Heart left ventricle (tissue), 16 donors: ENCODE data around the gene AGR2. TPM values are rescaled to one million over a fixed set of nuclear protein-coding genes. Genes with fewer than 3 reads are reported as not detected.

ENCODE experiments used
- ATAC-seq, 4 donors: fragments of 200-7000 bp; cut with Tn5 transposase; one replicate each; pipeline ENCODE4 v1.9.1; 2020 to 2022; ENCODE audit warnings: moderate library complexity in 4 of 4, mild to moderate bottlenecking in 3 of 4, moderate number of reproducible peaks in 1 of 4
- DNase-seq, 5 donors: peaks; one replicate each; pipeline ENCODE4 v3.0.0-alpha.2; 2020
- H3K27ac ChIP-seq, 12 donors: fragments of 200-600 bp; sonication (generic) in 4 of 12; one replicate each; pipeline versions ENCODE4 v1.5.0 to v1.8.0; 2016 to 2022; ENCODE audit warnings: mild to moderate bottlenecking in 2 of 12
- H3K27me3 ChIP-seq, 9 donors: fragments of 200-600 bp; sonication (generic) in 2 of 9; one replicate each; pipeline versions ENCODE4 v1.5.1 to v1.8.0; 2016 to 2022; ENCODE audit warnings: mild to moderate bottlenecking in 3 of 9
- H3K36me3 ChIP-seq, 9 donors: fragments of 200-600 bp; sonication (generic) in 2 of 9; one replicate each; pipeline versions ENCODE4 v1.5.0 to v1.8.0; 2018 to 2022; ENCODE audit warnings: mild to moderate bottlenecking in 2 of 9
- H3K4me1 ChIP-seq, 12 donors: fragments of 200-600 bp; sonication (generic) in 4 of 12; one replicate each; pipeline versions ENCODE4 v1.5.0 to v1.8.0; 2016 to 2022; ENCODE audit warnings: mild to moderate bottlenecking in 3 of 12
- H3K4me3 ChIP-seq, 12 donors: fragments of 200-600 bp; sonication (generic) in 4 of 12; one replicate each; pipeline versions ENCODE4 v1.5.0 to v1.8.0; 2017 to 2022; ENCODE audit warnings: mild to moderate bottlenecking in 9 of 12, moderate library complexity in 4 of 12
- H3K9me3 ChIP-seq, 12 donors: fragments of 200-600 bp; sonication (generic) in 4 of 12; one replicate each; pipeline versions ENCODE4 v1.5.0 to v1.8.0; 2016 to 2022; ENCODE audit warnings: mild to moderate bottlenecking in 1 of 12
- POLR2A ChIP-seq, 2 donors: fragments of 450-650 bp; IDR thresholded peaks; one replicate each; pipeline ENCODE4 v1.6.1; 2017; ENCODE audit warnings: antibody characterized with exemption in 2 of 2, mild to moderate bottlenecking in 2 of 2, moderate library complexity in 2 of 2
- WGBS, 4 donors: extraction: QIAGEN DNeasy Blood & Tissue Kit in 2 of 4; methylation state at CpG; one replicate each; pipeline versions ENCODE4 v1.1.5 to v1.1.7; 2013 to 2018; 5-methylcytosine and 5-hydroxymethylcytosine counted together
- intact Hi-C, 10 donors: fragments of 100-400 bp; cut with DNase I; formaldehyde crosslinking; loops; one replicate each; pipeline versions ENCODE4 v1.11.1 to v1.14.2; 2022
- polyA plus RNA-seq, 2 donors: library from polyadenylated mRNA; stranded (reverse); fragments of 200-250 nt; gene quantifications; one replicate each; pipeline ENCODE4 v1.2.3, GENCODE V29; 2013
- total RNA-seq, 9 donors: library from RNA; depleted of rRNA in 2 of 9; stranded (reverse); fragments of >200 nt in 2 of 9; fragmentation: NEBNext Ultra II Directional in 3 of 9; extraction: Animal tissue kit (Norgen Biotek cat#: 25700) in 3 of 9; gene quantifications; one replicate each; pipeline versions ENCODE4 v1.1.0 to v1.2.4, GENCODE V29; 2016 to 2023
- TF ChIP-seq, protein P1 (sequence below), 12 donors: fragments of 200-600 bp; sonication (generic) in 4 of 12; IDR thresholded peaks; one replicate each; pipeline versions ENCODE4 v1.5.0 to v1.8.0; 2018 to 2022; ENCODE audit warnings: antibody characterized with exemption in 12 of 12, mild to moderate bottlenecking in 5 of 12
- donor health status: ischemic (EF 13 %, LVEDD 7.1; RV severe dilation, severe dysfunction).
- donor health status: healthy with polysubstance abuse.
- donor health status: DM: no; HTN: yes; CAD: no.
- donor health status: DM: no; HTN: no; CAD: no.
- donor health status: ischemic (EF 25% LVEDD 6.9; RV normal size, moderate dysfunction).
- donor health status: ischemic (EF 25% LVEDD 5.7; RV mildly dilated, moderate dysfunction).
- donor health status: healthy.
- donor health status: DM: yes; HTN: yes; CAD: no.
- donor health status: ischemic (EF 35%, LVEDD 5.7; RV mildly dilated, moderate dysfunction).
- donor health status: nonischemic (EF 11% LVEDD 7.7; RV severe dilation, severe dysfunction).
- donor health status: DM: yes; HTN: yes; CAD: no.
- donor health status: PGD.
- donor health status: ischemic (EF 29% LVEDD 5.4; RV normal size, mild dysfunction).
- donor health status: nonischemic (EF 23%, LVEDD 6.1; RV moderate dilation, normal function).

Gene AGR2
- total and polyA plus RNA-seq, 11 donors = 0.37 TPM; not detected in 10

DNA sequence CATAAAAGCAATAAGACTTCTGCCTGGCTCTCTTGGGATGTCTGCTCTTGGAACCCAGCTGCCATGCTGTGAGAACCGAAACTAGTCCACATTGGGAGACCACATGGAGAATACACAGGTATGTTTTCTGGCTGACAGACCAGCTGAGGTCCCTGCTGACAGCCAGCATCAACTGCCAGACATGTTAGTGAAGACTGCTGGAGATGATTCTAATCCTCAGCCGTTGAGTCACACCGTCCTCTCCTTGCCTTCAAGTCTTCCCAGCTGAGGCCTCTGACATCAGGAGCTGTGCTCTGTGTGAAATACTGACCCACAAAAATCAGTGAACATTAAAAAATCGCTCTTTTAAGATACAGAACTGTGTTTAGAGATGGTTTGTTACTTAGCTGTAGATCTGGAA, 36.9 kb upstream of the AGR2 start:
- H3K27me3 ChIP-seq = no peaks in the 10 kb centered on the region
- peaks cover 0 to 6% (median 0%) of the 10 kb centered on the region in 12 donors for H3K4me1 ChIP-seq
- no peak for ATAC-seq
- intact Hi-C loops = no loop called here
- H3K36me3 ChIP-seq = no peaks in the 10 kb centered on the region
- H3K4me3 ChIP-seq = no peak overlapping the region
- no peaks in the 10 kb centered on the region for H3K9me3 ChIP-seq
- H3K27ac ChIP-seq = no peak overlapping the region
- 77 to 89% (median 81%) methylated on average over 4 of the region's 4 CpGs for WGBS, 4 donors
- TF ChIP-seq, protein P1, sequence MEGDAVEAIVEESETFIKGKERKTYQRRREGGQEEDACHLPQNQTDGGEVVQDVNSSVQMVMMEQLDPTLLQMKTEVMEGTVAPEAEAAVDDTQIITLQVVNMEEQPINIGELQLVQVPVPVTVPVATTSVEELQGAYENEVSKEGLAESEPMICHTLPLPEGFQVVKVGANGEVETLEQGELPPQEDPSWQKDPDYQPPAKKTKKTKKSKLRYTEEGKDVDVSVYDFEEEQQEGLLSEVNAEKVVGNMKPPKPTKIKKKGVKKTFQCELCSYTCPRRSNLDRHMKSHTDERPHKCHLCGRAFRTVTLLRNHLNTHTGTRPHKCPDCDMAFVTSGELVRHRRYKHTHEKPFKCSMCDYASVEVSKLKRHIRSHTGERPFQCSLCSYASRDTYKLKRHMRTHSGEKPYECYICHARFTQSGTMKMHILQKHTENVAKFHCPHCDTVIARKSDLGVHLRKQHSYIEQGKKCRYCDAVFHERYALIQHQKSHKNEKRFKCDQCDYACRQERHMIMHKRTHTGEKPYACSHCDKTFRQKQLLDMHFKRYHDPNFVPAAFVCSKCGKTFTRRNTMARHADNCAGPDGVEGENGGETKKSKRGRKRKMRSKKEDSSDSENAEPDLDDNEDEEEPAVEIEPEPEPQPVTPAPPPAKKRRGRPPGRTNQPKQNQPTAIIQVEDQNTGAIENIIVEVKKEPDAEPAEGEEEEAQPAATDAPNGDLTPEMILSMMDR (IDR thresholded peaks at IDR 0.05) = no peak
- TF ChIP-seq POLR2A (IDR thresholded peaks at IDR 0.05) = no peak
- DNase-seq = no peak

DNA sequence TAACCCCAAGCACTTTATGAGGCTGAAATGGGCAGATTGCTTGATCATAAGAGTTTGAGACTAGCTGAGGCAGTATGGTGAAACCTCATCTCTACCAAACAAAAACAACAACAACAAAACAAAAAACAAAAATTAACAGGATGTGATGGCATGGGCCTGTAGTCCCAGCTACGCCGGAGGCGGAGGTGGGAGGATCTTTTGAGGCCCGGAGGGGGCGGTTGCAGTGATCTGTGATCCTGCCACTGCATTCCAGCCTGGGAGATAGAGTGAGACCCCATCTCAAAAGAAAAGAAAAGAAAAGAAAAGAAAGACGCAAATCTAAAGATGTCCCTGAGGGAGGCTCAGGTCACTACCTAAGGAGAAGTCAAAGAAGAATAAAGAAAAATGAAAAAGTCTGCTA, 35.3 kb upstream of the AGR2 start:
- Histone ChIP-seq H3K27me3 (no peaks in the 10 kb centered on the region), H3K4me1 (peaks cover 0 to 6% (median 0%) of the 10 kb centered on the region in 12 donors), H3K36me3 (no peaks in the 10 kb centered on the region), H3K4me3 (no peak overlapping the region), H3K9me3 (peaks cover 0 to 3% (median 0%) of the 10 kb centered on the region in 12 donors), H3K27ac (no peak overlapping the region)
- ATAC-seq (no peak), DNase-seq (no peak)
- TF ChIP-seq POLR2A (IDR thresholded peaks at IDR 0.05) = no peak
- TF ChIP-seq, protein P1 (IDR thresholded peaks at IDR 0.05) = no peak
- WGBS, 4 donors = 90 to 94% (median 91%) methylated on average over 6 of the region's 6 CpGs
- intact Hi-C loops = no loop called here

DNA sequence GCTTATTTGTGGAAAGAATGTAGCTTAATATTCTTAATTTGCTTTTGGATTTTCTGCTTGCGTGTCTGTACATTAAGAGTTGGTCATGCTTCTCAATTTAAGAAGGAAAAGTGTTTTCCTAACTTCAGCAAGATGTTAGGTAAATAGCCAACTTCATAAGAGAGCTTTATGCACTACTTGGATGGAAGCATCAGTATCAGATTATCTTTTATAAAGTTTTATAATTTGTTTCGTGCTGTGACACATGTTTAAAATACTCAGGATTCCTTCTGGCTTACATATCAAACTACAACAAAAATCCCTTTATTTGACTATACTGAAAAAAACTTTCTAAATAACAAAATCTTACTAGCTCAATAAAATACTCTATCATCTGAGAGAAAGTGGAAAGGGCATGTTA, 34.8 kb upstream of the AGR2 start:
- no peak for ATAC-seq
- peaks cover 0 to 3% (median 0%) of the 10 kb centered on the region in 12 donors for H3K9me3 ChIP-seq

DNA sequence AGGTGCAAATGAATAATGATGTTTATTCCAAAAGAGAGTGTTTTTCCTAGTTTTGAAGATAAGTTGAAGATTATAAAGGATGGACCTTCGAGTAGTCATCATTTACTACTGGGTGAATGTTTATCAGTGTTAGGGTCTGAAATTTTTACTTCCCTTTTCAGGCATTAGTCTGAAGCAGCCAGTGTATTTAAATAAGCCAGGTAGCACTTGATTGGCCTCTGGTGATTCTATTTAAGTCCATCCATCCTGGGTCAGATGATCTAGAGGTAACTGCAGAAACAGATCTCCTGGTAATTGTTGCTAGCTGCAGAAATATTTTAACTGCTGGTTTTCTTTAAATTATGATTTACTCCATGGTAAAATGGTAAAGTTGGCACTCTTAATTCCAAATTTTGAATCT, 34.1 kb upstream of the AGR2 start:
- intact Hi-C loops = no loop called here
- Histone ChIP-seq H3K36me3 (no peaks in the 10 kb centered on the region), H3K4me1 (peaks cover 0 to 6% (median 0%) of the 10 kb centered on the region in 12 donors), H3K27ac (no peak overlapping the region), H3K27me3 (no peaks in the 10 kb centered on the region), H3K9me3 (peaks cover 0 to 3% (median 0%) of the 10 kb centered on the region in 12 donors), H3K4me3 (no peak overlapping the region)
- TF ChIP-seq, protein P1 (IDR thresholded peaks at IDR 0.05) = no peak
- no peak for TF ChIP-seq POLR2A (IDR thresholded peaks at IDR 0.05)
- ATAC-seq = no peak
- DNase-seq = no peak
- WGBS, 4 donors = 68 to 84% (median 79%) methylated on average over 1 of the region's 1 CpG

More for the DNA sequence above, 34.8 kb upstream of the AGR2 start:
- no peaks in the 10 kb centered on the region for H3K36me3 ChIP-seq
- H3K4me3 ChIP-seq = no peak overlapping the region
- DNase-seq = no peak
- H3K27ac ChIP-seq = no peak overlapping the region
- intact Hi-C loops = no loop called here
- WGBS, 4 donors = 72 to 87% (median 81%) methylated on average over 2 of the region's 2 CpGs
- peaks cover 0 to 6% (median 0%) of the 10 kb centered on the region in 12 donors for H3K4me1 ChIP-seq
- TF ChIP-seq, protein P1 (IDR thresholded peaks at IDR 0.05) = no peak
- no peak for TF ChIP-seq POLR2A (IDR thresholded peaks at IDR 0.05)
- H3K27me3 ChIP-seq = no peaks in the 10 kb centered on the region
